Type B pancreatic cell (in vitro differentiated cells): ENCODE measurements around the gene ZCCHC24. TPM values are rescaled to one million over a fixed set of nuclear protein-coding genes. Genes with fewer than 3 reads are reported as not detected.
A peak's percentile ranks its signal among the peaks of the same experiment; 100 is the strongest.

Experiments
- DNase-seq: peaks from one replicate; pipeline ENCODE4 v3.0.0; 2021; ENCODE audit warnings: mixed read lengths; ENCODE audit not compliant: unreplicated experiment; ENCODE audit errors: extremely low spot score
- H3K27ac Mint-ChIP-seq: 2 replicates; pipeline ENCODE4 v1.8.0; 2021; ENCODE audit warnings: mild to moderate bottlenecking, mixed read lengths
- H3K27me3 Mint-ChIP-seq: 2 replicates; pipeline ENCODE4 v1.8.0; 2021; ENCODE audit warnings: mixed read lengths
- H3K36me3 Mint-ChIP-seq: 2 replicates; pipeline ENCODE4 v1.8.0; 2021; ENCODE audit warnings: mixed read lengths
- H3K4me1 Mint-ChIP-seq: one replicate; pipeline ENCODE4 v1.8.0; 2021; ENCODE audit warnings: mixed read lengths; ENCODE audit not compliant: unreplicated experiment
- H3K4me3 Mint-ChIP-seq: 2 replicates; pipeline ENCODE4 v1.8.0; 2021; ENCODE audit warnings: mild to moderate bottlenecking, mixed read lengths
- H3K9me3 Mint-ChIP-seq: 2 replicates; pipeline ENCODE4 v1.8.0; 2021; ENCODE audit warnings: mixed read lengths
- total RNA-seq: library from RNA; stranded (reverse); gene quantifications from 2 replicates; pipeline ENCODE4 v1.2.1, GENCODE V29; 2021; ENCODE audit warnings: low replicate concordance
- TF ChIP-seq, protein P1 (sequence below): fragments of 200-600 bp; sonication (generic); conservative IDR thresholded peaks from 2 replicates; pipeline ENCODE4 v1.5.0; 2021; ENCODE audit warnings: antibody characterized with exemption, mild to moderate bottlenecking

Gene ZCCHC24
- total RNA-seq, 1 donor from 2014 or later: 29.1 TPM

- no peaks in the 10 kb centered on the region for H3K27me3 Mint-ChIP-seq
- peaks cover 10% of the 10 kb centered on the region for H3K9me3 Mint-ChIP-seq
- no peak overlapping the region for H3K4me3 Mint-ChIP-seq
- TF ChIP-seq, protein P1, sequence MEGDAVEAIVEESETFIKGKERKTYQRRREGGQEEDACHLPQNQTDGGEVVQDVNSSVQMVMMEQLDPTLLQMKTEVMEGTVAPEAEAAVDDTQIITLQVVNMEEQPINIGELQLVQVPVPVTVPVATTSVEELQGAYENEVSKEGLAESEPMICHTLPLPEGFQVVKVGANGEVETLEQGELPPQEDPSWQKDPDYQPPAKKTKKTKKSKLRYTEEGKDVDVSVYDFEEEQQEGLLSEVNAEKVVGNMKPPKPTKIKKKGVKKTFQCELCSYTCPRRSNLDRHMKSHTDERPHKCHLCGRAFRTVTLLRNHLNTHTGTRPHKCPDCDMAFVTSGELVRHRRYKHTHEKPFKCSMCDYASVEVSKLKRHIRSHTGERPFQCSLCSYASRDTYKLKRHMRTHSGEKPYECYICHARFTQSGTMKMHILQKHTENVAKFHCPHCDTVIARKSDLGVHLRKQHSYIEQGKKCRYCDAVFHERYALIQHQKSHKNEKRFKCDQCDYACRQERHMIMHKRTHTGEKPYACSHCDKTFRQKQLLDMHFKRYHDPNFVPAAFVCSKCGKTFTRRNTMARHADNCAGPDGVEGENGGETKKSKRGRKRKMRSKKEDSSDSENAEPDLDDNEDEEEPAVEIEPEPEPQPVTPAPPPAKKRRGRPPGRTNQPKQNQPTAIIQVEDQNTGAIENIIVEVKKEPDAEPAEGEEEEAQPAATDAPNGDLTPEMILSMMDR: no peak
- DNase-seq: no peak
- H3K36me3 Mint-ChIP-seq: peaks cover 24% of the 10 kb centered on the region
- H3K4me1 Mint-ChIP-seq: peaks cover 15% of the 10 kb centered on the region
- H3K27ac Mint-ChIP-seq: no peak overlapping the region
Measured at GRCh38 chr10:79429751-79430150, 15.7 kb downstream of the ZCCHC24 start.

GRCh38 chr10:79427965-79428364, 17.5 kb downstream of the ZCCHC24 start:
- no peak overlapping the region for H3K4me3 Mint-ChIP-seq
- no peak overlapping the region for H3K27ac Mint-ChIP-seq
- TF ChIP-seq, protein P1: no peak
- H3K4me1 Mint-ChIP-seq: peaks cover 19% of the 10 kb centered on the region
- H3K9me3 Mint-ChIP-seq: peaks cover 10% of the 10 kb centered on the region
- no peak for DNase-seq
- peaks cover 28% of the 10 kb centered on the region for H3K36me3 Mint-ChIP-seq
- no peaks in the 10 kb centered on the region for H3K27me3 Mint-ChIP-seq

DNA sequence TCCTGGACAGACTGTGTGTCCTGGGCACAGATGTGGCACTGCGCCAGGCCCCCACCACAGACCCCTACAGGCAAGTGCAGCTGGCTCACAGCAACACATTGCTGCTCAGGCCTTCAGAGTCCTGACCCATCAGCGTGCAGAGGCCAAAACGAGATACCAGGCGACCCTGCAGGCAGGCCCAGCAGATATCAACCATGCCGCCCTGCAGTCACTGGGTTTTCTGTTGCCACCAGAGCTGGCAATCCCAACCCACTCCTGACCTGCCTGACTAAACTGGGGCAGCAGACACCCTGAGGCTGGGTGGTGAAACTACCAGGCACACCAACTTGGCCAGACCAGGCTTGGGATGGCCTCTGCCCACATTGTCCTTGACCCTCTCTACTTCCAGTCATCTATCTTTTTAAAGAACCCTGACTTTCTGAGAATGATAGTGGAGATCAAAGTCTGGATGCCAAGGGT, 20.3 kb downstream of the ZCCHC24 start:
- no peak overlapping the region for H3K4me3 Mint-ChIP-seq
- H3K9me3 Mint-ChIP-seq: peaks cover 10% of the 10 kb centered on the region
- H3K36me3 Mint-ChIP-seq: peaks cover 28% of the 10 kb centered on the region
- TF ChIP-seq, protein P1: no peak
- no peak overlapping the region for H3K27ac Mint-ChIP-seq
- DNase-seq: no peak
- peaks cover 24% of the 10 kb centered on the region for H3K4me1 Mint-ChIP-seq
- no peaks in the 10 kb centered on the region for H3K27me3 Mint-ChIP-seq

DNA sequence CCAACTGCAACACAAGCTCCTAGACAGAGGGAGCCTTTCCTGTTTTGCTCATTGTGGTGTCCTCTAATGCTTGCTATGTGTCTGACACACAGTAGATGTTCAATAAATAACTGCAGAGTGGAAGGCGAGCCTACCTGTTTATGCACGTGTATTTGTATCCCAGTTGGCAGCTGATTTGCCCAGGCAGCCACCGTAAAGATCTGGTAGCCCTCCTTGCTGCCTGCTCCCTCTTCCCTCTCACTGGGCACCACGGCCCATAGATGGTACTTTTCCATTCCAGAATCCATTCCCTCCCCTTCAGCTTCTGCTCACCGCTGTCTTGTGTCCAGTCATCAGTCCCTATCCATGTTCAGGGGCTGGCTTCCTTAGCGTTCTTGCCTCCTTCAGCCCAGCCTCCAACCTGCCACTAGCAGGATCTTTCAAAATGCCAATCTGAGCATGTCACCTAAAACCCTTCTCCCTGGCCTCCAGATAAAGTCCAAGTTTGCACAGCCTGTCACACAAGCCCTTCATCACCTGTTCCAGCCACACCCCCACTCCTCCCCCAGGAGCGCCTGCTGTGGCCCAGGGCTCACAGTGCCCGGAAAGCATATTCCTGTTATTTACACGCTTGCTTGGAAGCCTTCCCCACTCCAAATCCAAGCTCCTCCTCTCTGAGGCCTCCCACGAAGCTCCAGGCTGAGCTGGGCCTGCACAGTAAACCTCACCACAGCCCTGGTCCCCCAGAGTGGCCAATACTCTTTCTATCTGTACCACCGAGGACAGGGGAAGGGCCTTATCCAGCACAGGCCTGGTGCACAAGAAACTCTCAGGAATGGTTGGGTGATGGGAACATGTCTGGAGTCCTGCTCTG, 21.0 kb downstream of the ZCCHC24 start:
- peaks cover 24% of the 10 kb centered on the region for H3K4me1 Mint-ChIP-seq
- H3K4me3 Mint-ChIP-seq: peak overlapping the region; percentile 37
- H3K27ac Mint-ChIP-seq: peak overlapping the region; percentile 63
- H3K27me3 Mint-ChIP-seq: no peaks in the 10 kb centered on the region
- TF ChIP-seq, protein P1: no peak
- peaks cover 10% of the 10 kb centered on the region for H3K9me3 Mint-ChIP-seq
- DNase-seq: no peak
- peaks cover 28% of the 10 kb centered on the region for H3K36me3 Mint-ChIP-seq

- no peak for DNase-seq
- peak overlapping the region; percentile 3 for H3K4me3 Mint-ChIP-seq
- peak overlapping the region; percentile 41 for H3K27ac Mint-ChIP-seq
- no peaks in the 10 kb centered on the region for H3K27me3 Mint-ChIP-seq
- TF ChIP-seq, protein P1: no peak
- H3K4me1 Mint-ChIP-seq: peaks cover 33% of the 10 kb centered on the region
- peaks cover 2% of the 10 kb centered on the region for H3K9me3 Mint-ChIP-seq
- peaks cover 18% of the 10 kb centered on the region for H3K36me3 Mint-ChIP-seq
Measured at GRCh38 chr10:79422178-79422892, 23.1 kb downstream of the ZCCHC24 start.
